Gastroesophageal sphincter (tissue), 3 donors: Measurements from ENCODE around the gene KCTD8.

Experiments used
- EP300 ChIP-seq: sonication (generic); formaldehyde crosslinking; IDR thresholded peaks from one replicate; pipeline ENCODE4 v1.6.1; 2017; ENCODE audit warnings: antibody characterized with exemption, mild to moderate bottlenecking
- POLR2A ChIP-seq, 2 donors: fragments of 450-650 bp; IDR thresholded peaks; one replicate each; pipeline ENCODE4 v1.6.1; 2017; ENCODE audit warnings: antibody characterized with exemption in 2 of 2, mild to moderate bottlenecking in 2 of 2, moderate library complexity in 1 of 2
- TF ChIP-seq, protein P1 (sequence below), 4 experiments: fragments of 200-600 bp in 2 of 4; fragments of 450-650 bp in 2 of 4; sonication (generic) in 1 of 4; IDR thresholded peaks; one replicate each; pipeline ENCODE4 v1.5.1; 2017 to 2019; ENCODE audit warnings: antibody characterized with exemption in 4 of 4, mild to moderate bottlenecking in 2 of 4, moderate library complexity in 2 of 4

DNA sequence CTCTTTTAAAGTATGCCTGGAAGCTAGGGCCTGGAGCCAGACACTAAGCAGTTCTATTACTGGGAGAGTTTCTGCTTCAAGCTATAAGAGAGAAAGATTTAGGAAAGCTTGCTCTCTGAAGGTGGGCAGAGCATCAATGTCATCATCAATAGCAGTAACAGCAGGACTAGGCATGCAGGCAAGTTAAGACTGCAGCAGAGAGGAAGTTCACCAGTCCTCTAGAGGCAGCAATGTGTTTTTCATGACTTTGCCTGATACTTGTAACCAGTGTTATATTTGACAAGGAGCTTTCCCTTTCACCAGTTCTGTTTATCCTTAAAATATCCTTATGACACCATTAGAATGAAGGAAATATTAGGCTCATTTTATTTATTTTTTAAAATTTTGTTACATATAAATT is 237.9 kb downstream of the KCTD8 start:
- TF ChIP-seq EP300 (no peak), POLR2A (IDR thresholded peaks at IDR 0.05) (no peak)
- TF ChIP-seq, protein P1, sequence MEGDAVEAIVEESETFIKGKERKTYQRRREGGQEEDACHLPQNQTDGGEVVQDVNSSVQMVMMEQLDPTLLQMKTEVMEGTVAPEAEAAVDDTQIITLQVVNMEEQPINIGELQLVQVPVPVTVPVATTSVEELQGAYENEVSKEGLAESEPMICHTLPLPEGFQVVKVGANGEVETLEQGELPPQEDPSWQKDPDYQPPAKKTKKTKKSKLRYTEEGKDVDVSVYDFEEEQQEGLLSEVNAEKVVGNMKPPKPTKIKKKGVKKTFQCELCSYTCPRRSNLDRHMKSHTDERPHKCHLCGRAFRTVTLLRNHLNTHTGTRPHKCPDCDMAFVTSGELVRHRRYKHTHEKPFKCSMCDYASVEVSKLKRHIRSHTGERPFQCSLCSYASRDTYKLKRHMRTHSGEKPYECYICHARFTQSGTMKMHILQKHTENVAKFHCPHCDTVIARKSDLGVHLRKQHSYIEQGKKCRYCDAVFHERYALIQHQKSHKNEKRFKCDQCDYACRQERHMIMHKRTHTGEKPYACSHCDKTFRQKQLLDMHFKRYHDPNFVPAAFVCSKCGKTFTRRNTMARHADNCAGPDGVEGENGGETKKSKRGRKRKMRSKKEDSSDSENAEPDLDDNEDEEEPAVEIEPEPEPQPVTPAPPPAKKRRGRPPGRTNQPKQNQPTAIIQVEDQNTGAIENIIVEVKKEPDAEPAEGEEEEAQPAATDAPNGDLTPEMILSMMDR (IDR thresholded peaks at IDR 0.05), result no peak
